NCI-H2227 treated with DMSO at 0.1 percent for 48 hours (cell line): ENCODE results near the gene ST3GAL4.
"Not testable (repeated sequence)": the region's sequence is repeated elsewhere in the genome, so short reads cannot be mapped to it uniquely, and the experiment has no call there.

Experiments
- DNase-seq: peaks from one replicate; lab custom pipeline; 2025; lab: John Stamatoyannopoulos, UW

ST3GAL4 gene

GRCh38 chr11:126346586-126346940 lies 8.9 kb upstream of the ST3GAL4 start:
- no peak for DNase-seq

GRCh38 chr11:126346946-126347345 lies 8.5 kb upstream of the ST3GAL4 start:
- not testable (repeated sequence) for DNase-seq

GRCh38 chr11:126347751-126348668 lies 7.5 kb upstream of the ST3GAL4 start:
- DNase-seq: no peak

GRCh38 chr11:126348806-126349582 lies 6.5 kb upstream of the ST3GAL4 start:
- DNase-seq: no peak

GRCh38 chr11:126350836-126351235 lies 4.7 kb upstream of the ST3GAL4 start:
- no peak for DNase-seq

GRCh38 chr11:126352163-126352562 lies 3.3 kb upstream of the ST3GAL4 start:
- no peak for DNase-seq

- DNase-seq: no peak
Observed at GRCh38 chr11:126352934-126353801, 2.3 kb upstream of the ST3GAL4 start.

- DNase-seq: no peak
Observed at GRCh38 chr11:126354631-126355323, 709 bp upstream of the ST3GAL4 start.

- no peak for DNase-seq
Observed at GRCh38 chr11:126355926-126356897, 726 bp downstream of the ST3GAL4 start.

- DNase-seq: no peak
Observed at GRCh38 chr11:126357055-126357962, 1.8 kb downstream of the ST3GAL4 start.

- no peak for DNase-seq
Observed at GRCh38 chr11:126357969-126358762, 2.7 kb downstream of the ST3GAL4 start.

GRCh38 chr11:126358763-126359160 lies 3.3 kb downstream of the ST3GAL4 start:
- no peak for DNase-seq

GRCh38 chr11:126359431-126360048 lies 4.1 kb downstream of the ST3GAL4 start:
- peak; percentile 53 for DNase-seq

GRCh38 chr11:126360049-126360446 lies 4.6 kb downstream of the ST3GAL4 start:
- DNase-seq: no peak

GRCh38 chr11:126361400-126361799 lies 5.9 kb downstream of the ST3GAL4 start:
- DNase-seq: no peak

GRCh38 chr11:126362879-126363655 lies 7.6 kb downstream of the ST3GAL4 start:
- no peak for DNase-seq

- DNase-seq: no peak
Observed at GRCh38 chr11:126363706-126364248, 8.3 kb downstream of the ST3GAL4 start.
